NCI-H1417 (cell line): ENCODE data around the gene PDIA6.
A peak's percentile ranks its signal among the peaks of the same experiment; 100 is the strongest.
"Not testable (repeated sequence)": the region's sequence is repeated elsewhere in the genome, so short reads cannot be mapped to it uniquely, and the experiment has no call there.

Experiments
- DNase-seq, 3 experiments: peaks; one replicate each; lab custom pipeline; 2025; lab: John Stamatoyannopoulos, UW

PDIA6 gene

DNA sequence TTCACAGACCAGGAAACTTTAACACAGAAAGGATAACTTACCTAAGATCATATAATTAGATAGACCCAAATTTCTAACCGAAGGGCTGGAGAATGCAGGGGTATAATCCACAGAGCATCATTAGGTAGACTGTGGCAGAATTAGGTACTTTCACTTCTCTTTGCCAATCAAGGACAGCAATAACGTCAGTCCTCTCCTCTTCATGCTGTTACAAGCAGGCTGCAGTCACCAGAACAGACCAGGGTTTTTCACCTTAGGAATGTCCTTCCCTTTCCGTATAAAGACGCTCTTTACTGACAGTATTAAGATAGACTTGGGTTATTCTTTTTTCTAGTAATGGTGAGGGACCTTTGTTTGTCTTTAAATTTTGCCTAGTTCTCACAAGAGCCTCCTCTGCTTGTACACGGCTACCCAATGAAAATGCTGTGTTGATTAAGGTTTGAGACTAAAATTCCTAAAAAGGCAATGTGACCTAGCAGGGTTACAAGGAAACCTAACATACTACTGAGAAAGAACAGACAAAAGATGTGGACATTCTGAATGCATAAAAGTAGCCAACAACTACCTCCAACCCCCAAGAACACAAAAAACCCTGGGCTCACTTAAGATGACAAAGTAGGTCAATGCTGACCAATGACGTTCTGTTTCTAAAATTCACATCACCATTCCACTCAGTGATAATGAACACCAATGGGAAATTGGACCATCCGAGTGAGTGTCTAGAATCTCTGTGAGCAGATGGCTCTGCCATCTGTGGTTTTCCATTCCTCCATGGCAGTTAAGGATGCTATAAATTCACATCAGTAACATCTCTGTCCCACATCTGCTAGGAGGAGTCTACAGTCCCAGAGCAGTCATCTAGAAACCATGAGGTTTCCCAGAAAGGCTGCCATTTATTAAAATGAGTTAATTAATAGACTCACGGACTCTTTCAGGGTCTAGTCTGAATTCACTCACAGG is 2.1 kb downstream of the PDIA6 start:
- peak in 1 of 3 experiments; percentile 24 for DNase-seq

DNA sequence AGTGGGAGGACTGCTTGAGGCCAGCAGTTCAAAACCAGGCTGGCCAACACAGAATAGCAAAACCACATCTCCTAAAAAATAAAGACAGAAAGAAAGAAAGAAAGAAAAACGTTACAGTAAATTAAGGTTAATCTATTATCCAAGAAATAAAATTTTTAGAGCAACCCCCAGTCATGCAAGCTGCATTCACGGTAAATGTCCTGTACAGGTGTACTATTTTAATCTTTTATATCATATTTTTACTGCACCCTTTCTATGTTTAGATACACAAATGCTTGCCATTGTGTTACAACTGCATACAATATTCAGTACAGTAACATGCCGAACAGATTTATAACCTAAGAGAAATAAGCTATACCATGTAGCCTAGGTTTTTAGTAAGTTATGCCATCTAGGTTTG is 6.0 kb downstream of the PDIA6 start:
- no peak for DNase-seq

DNA sequence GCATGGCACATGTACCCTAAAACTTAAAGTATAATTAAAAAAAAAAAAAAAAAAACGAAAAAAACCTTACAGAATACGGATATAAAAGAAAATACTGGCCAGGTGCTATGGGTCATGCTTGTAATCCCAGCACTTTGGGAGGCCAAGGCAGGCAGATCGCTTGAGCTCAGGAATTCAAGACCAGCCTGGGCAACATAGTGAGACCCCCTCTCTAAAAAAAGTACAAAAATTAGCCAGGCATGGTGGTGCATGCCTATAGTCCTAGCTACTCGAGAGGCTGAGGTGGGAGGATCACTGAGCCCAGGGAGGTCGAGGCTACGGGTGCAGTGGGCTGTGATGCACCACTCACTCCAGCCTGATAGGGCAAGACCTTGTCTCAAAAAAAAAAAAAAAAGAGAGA is 6.6 kb downstream of the PDIA6 start:
- DNase-seq, result not testable (repeated sequence)

DNA sequence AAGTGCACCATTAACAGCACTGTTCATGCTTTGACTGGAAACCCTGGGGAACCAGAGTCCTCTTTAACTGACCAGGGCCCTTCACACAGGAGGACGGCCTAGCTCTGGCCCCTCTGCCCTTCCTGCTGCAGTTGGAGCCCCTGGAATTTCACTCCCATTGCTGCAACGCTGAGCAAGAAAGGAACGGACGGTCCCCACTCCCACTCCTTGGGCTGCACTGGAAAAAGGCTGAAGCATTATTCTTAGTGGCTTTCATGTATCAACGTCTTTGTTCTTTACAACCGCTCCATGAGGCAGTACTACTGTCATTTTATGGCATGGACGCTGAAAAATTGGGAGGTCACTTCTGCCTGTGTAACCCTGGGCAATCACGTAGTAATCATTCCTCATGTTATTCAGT is 9.9 kb downstream of the PDIA6 start:
- no peak for DNase-seq

DNA sequence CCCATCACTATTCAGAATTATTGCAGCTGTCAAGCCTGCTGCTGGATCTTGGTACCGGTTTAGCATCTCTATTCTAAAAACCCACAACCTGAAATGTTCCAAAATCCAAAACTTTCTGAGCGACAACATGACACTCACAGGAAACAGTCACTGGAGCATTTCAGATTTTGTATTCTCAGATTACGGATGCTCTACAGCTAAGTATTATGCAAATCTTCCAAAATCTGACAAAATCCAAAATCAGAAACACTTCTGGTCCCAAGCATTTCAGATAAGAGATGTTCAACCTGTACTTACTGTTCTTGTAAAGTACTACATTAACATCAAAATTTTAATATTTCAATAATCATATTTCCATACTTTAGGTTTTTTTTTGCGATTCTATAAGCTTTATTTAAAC is 12.4 kb downstream of the PDIA6 start:
- no peak for DNase-seq

DNA sequence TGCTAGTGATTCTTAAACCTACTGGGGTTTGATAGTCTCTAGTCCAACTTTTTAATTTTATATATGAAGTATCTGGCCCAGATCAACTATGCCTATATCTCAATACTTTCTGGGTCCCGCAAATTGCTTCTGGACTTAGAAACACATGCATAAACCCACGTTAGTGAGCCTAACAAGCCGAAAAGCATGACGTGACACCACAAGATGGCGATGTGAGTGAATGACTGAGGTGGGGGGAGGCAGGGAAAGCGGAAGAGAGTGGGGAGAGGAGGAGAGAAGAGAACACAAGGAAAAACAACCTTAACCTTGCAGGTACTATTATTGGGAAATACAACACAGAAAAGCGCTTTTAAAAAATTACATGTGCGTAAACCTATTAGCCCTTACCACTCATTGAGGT is 13.8 kb downstream of the PDIA6 start:
- DNase-seq, result peak in 1 of 3 experiments; percentile 41

DNA sequence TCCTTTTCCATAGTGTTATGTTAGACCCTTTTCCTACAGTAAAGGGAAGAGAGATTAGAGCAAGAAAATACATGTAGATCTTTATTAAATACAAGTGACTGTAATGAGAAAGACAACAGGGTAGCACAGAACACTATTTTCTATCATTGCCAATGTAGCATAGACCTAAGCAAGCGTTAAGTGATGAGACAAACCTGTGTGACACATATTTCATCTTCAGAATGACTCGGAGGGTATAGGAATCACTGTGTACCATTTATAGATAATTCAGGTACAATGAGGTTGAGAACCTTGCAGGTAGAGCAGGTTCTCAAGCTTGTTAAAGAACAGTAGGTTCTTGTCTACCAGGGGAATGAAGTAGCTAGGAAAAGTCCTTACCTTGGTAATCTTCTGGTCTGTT is 15.9 kb downstream of the PDIA6 start:
- DNase-seq, result no peak

DNA sequence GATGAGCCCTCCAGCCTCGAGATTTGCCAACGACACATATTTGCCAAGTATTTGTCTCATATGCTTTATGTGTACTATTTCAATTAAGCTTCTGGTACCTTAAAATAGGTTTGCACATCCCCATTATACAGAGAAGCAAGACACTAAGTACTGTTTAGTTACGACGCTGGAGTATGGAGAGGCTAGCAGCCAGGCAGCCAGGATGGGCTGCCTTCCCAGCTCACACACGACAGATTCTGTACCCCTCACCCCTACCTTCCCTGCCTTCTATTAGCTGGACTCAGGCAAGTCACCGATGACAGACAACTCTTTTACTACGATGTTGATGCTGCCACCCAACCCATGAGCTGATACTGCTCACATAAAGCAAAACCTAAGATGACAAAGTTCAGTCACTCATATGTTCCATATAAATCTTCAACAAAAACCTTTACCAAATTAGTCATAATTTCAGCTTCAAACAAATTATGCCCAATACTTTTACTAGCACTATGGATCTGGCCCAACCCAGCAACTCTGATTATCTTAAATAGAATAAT is 17.0 kb downstream of the PDIA6 start:
- no peak for DNase-seq

DNA sequence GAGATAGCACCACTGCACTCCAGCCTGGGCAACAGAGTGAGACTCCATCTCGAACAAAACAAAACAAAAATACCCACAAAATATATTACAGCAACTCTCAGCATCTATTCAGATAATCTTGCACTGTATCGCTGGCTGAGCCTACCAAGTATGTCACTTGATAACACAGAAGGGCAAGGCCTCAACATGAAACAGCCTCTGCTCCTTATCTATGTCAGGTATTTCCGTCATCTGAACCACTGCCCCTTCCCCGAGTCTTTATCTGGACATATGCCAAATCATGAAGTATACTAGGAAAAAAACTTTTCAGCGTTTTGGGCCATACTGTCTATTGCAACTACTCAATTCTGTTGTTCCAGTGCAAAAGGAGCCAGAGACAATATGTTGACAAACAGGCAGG is 17.7 kb downstream of the PDIA6 start:
- no peak for DNase-seq

DNA sequence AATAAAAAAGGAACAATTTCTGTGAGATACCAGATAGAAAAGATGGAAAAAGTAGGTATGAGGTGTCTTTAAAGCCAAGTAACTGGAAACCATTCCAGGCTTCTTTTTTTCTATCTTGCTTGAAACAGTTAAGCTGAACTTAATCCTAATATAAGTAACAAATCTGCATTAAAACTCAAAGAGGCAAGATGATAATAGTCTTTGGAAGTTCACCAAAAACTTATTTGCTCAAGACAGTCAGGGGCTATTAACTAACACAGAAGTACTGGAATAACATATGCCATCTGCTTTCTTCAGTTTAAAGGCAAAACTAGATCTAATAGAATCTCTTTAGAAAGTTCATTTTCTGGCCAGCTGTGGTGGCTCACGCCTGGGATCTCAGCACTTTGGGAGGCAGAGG is 18.8 kb downstream of the PDIA6 start:
- no peak for DNase-seq

DNA sequence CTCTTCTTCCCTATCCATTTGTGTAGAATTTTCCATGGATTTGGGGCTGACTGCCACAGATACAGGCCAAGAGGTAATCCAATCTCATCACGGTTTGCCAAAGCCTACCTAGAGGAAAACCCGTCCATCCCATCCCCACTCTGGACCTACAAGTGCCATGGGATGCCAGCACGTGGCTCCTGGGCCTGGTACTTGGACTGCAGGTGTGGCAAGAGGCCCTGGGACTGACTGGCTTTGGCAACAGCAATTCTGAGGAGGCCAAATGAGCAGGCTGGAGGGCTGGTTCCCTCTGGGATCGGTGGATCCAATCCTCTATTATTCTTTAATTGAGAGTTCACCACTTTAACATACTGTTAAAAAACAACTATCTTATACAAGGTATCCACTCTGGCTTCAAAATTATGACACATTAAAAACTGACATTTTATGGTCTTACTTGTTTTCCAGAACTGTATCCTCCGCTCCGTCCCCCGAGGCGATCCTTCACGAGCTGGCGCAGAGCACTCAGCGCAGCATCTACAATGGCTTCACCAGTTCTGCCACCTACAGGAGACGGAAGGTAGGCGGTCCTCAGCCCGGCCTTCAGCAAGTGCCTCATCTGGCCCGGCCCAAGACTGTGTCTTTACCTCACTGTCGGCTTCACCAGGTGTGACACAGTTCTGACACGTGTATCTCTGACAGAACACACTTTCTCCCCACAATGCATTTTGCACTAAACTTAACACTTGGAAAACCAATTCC is 19.8 kb downstream of the PDIA6 start:
- DNase-seq, result no peak

DNA sequence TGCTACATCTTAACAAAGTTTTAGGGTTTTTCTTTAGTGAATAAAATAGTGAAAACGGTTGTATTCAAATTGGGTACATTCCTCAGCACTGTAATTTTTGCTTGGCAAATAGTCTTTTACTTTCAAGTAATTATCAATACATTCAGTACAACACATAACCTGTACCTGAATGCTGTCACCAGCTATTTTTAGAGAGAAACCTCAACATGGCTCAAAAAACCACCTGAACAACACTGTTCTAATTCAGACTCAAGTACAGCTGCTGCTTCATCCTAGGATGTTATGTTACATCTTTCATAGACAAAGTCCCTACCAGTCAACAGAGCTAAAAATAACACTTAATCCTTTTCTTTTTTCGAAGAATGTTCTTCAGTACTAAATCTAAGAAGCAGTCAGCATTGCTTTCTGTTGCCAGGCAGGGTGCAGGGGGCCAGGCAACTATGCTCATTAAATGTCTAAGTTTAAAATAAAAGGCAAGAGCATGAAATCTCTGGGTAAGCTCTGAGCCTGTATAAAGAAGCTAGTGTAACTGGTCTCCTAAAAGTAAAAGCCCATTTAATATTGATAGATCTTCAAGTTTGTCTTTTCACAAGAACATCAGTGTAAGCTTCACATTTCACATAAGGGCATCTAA is 20.5 kb downstream of the PDIA6 start:
- DNase-seq, result no peak

DNA sequence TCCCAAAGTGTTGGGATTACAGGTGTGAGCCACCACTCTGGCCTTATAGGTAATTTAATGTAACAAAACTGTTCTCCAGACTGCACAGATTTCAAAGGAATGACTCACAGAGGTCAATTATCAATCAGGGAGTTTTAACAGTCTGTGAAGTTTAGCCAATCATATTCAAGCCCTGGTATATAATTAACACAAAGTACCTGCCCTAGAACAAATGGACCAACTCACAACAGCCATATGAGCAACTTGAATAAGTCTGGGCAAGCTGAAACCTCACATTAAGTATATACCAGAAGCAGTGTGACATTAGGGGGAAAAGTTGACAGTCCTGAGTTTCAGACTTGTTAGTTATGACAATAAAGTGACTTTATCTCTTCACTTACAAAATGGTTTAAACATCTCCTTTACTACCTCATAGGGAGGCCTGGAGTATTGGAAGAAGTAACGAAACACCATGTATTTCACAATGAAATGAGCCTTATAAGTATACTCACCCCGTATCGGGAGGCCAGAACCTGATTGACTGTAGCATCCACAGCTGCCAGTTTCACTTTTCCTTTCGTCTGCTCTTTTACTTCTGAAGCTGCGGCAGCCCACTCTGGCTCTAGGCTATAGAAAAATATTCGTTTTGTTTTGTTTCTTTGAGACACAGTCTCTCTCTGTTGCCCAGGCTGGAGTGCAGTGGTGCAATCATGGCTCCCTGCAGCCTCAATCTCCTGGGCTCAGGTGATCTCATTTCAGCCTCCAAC is 22.2 kb downstream of the PDIA6 start:
- peak in 1 of 3 experiments; percentile 12 for DNase-seq

DNA sequence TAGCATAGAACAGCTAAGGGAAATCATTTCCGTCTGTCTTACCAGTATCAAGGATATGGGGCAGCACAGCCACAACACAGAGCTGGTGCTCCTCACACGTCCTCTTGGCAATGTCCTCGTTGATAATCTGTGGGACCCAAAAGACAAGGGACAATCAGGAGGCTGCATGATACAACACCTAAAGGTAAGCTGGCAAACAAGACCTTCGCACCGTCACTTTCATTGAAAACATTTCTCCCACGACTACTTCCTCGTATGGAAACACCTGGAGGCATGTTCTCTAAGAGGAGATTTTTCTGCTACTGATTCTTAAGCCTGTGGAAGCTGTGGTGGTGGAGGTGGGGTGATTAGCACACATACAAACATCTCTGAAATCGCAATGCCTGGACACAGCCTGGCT is 23.7 kb downstream of the PDIA6 start:
- DNase-seq, result no peak

DNA sequence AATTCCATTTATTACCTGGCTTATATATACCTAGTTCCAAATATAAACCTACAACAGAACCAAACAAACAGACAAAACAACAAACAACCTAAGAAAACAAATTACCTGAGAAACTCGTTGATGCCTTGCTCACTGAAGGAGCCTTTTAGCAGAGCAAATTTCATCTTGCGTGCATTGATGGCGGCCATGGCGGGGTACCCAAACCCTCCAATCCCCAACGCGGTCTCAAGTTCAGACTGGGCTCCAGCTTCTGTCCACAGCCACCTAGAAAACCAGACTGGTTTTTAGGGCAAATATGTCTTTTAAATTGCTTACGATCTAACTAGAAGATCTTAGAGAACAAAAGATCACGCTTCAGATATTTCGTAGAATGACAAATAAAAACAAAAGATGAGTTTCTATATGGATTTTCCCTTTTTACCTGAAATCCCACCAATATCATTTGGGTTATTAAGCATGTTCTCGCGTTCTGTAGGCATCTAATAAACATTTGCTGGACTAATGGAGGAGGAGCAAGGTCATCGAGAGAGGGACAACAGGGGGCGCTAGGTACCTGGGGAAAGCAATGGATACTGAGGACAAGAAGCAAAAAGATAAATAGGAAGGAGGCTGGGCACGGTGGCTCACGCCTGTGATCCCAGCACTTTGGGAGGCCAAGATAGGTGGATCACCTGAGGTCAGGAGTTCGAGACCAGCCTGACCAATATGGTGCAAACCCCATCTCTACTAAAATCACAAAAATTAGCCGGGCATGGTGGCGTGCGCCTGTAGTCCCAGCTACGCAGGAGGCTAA is 25.2 kb downstream of the PDIA6 start:
- DNase-seq, result peak in 1 of 3 experiments; percentile 48

DNA sequence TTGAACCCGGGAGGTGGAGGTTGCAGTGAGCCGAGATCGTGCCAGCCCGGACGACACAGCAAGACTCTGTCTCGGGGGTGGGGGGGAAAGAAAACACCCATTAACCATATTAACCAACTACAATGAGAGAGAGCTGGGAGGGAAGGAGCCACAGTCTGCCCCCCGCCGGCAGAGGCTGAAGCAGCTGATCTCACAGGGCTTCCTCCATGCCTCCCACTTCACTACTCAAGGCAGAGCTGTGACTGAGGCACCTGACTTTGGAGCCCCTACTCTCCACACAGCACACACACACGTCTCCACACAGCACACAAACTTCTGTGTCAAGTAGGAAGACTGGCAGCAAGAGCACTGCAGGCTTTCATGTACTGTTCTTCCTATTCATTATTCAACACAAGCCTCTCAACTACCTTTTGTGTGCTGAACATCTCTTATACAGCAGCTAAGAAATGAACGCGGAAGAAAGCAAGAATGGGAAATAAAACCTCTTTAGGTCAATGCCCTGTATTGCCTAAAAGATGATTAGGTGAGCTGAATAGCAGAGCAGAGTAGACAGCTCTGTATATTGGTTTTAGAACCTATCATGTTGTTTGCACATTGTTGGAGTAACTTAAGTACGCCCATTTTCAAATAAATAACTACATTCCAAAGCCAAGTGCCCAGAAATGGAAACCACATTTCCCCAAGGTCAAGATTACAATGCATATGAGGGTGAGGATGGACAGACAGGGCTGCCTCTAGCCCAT is 26.2 kb downstream of the PDIA6 start:
- no peak for DNase-seq

DNA sequence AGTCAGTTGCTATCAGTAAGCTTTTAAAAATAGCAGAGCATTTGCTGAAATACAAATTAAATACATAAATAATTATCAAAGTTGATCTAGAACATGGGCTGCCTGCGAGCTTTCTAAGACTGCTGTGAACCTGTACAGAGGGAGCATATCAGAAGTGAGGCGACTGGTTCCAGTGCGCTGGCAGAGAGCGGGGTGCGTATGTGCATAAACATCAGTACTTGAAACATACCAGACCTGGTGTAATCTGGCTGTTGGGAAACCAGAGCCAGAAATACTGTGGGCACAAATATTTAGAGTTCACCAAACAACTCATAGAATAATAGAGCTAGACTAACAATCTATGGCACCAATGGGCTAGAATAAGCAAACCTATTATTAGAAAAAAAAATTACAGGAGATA is 27.3 kb downstream of the PDIA6 start:
- no peak for DNase-seq

DNA sequence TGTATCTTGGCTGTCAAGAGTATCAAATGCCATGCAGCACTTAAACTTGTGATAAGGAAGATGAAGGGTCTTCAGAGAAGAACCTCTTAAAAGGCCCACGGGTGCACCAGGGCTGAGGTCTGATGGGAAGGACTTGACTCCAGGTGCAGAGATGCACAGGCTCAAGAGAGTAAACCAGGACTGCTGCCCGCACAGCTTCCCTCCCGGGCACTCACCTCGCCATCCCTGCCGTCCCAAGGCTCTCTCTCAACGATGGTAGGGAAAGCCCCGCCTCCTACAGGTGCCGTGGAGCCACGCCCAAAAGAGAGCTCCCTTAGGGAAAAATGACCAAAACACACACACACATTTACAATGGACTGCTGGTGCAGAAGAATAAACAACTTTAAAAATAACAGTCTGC is 27.9 kb downstream of the PDIA6 start:
- peak in 1 of 3 experiments; percentile 42 for DNase-seq

DNA sequence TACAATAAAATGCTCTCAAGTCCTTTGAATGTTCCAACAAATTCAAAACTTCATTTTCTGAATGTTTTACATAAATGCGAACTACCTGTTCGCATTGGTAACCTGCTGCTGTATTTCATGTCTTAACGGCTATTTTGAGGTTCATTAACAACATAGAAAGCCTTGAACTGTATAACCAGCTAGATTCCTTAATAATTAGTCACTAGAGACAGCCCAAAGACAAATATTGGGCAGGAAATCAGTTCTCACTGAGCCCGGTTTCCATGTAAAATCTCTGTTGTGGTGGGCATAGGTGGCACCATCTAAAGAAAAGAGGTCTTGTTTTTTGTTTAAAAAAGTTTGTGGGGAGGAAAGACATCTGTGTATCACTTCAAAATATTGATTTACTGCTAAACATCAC is 29.2 kb downstream of the PDIA6 start:
- no peak for DNase-seq

DNA sequence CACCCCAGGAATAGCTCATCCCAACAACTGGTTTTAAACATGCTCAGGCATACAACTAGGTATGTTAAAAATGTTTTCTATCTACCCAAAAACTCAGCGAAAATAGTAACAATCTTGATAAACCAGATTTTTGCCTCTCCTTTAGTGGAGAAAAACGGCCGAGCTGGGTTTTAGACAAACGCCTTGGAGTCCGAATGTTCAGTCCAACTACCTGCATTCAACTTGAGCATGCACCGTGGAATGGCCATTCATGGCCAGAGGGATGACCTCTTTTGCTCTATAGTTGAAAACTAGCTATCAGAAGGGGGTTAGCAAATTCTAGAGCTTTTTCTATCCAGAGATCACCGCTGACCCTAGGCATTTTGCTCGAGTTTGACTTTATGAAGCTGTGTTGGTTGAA is 30.8 kb downstream of the PDIA6 start:
- DNase-seq, result no peak
